Lower leg skin (tissue), 4 donors: ENCODE measurements around the gene CABP4. TPM values are rescaled to one million over a fixed set of nuclear protein-coding genes. Genes with fewer than 3 reads are reported as not detected.

Experiments
- DNase-seq, 2 donors: peaks; one replicate each; pipeline ENCODE4 v3.0.0-alpha.2; 2019; ENCODE audit warnings: low spot score in 2 of 2
- H3K4me3 ChIP-seq: fragments of 200-600 bp; sonication (generic); 2 replicates; pipeline ENCODE4 v1.5.1; 2017; ENCODE audit warnings: mild to moderate bottlenecking, low read depth; ENCODE audit not compliant: poor library complexity, severe bottlenecking
- POLR2A ChIP-seq, 2 donors: fragments of 450-650 bp; IDR thresholded peaks; one replicate each; pipeline ENCODE4 v1.6.1; 2016 to 2017; ENCODE audit warnings: antibody characterized with exemption in 2 of 2, mild to moderate bottlenecking in 1 of 2, moderate library complexity in 1 of 2
- WGBS, 2 donors: methylation state at CpG; one replicate each; pipeline ENCODE4 v1.1.5; 2018; 5-methylcytosine and 5-hydroxymethylcytosine counted together
- intact Hi-C: fragments of 100-400 bp; cut with DNase I; formaldehyde crosslinking; loops from one replicate; pipeline ENCODE4 v1.15.0; 2023; ENCODE audit warnings: low total_unique reads
- total RNA-seq, 4 donors: library from RNA; depleted of rRNA; stranded (reverse); fragments of >200 nt; gene quantifications; one replicate each; pipeline ENCODE4 v1.1.0, GENCODE V29; 2016
- TF ChIP-seq, protein P1 (sequence below), 3 donors: fragments of 450-650 bp; IDR thresholded peaks; one replicate each; pipeline ENCODE4 v1.5.1; 2016; ENCODE audit warnings: antibody characterized with exemption in 3 of 3, mild to moderate bottlenecking in 3 of 3, moderate library complexity in 2 of 3

Gene CABP4
- total RNA-seq, 4 donors from 2014 or later: 0.11 to 0.25 TPM; not detected in 2

DNA sequence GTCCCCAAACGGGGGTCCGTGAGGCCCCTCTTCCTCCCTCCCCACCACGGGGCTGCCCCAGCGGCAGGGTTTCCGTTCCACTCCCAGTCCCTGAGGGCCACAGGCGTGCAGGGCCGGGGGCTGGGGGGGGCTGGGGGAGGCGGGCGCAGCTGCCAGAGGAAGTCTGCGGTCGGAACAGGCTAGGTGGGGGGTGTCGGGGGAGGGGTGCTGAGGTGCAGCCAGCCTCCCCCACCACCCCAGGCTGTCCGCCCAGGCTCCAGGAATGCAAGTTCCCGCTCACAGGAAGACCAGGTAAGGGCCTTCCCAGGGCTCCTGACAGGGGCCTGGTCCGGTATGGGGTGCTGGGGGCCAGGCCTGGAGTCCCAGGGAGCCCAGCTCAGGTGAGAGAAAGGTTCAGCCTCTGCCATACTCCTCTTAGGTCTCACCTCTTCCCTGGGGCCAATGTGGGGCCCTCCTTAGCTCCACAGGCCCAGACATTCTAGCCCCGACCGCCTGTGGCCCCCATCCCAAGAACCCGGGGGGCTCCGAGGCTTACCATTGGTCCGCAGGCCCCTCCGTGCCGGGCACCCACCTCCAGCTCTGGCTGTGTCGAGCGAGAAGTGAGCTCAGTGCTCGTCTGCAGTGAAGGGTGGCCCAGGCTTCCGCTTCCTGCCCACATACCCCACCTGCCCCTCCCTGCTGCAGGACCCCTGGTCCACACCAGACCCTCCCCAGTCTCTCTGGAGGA is 17.9 kb upstream of the CABP4 start, which contains the start of gene PTPRCAP:
Gene PTPRCAP (minus strand): TSS at position 601 of the 727 bp plus-strand sequence. CDS start 63 bp downstream, at position 538.
- WGBS, 2 donors: 61 to 67% methylated on average over 16 to 21 of the region's 26 CpGs
- intact Hi-C loops: no loop called here

DNA sequence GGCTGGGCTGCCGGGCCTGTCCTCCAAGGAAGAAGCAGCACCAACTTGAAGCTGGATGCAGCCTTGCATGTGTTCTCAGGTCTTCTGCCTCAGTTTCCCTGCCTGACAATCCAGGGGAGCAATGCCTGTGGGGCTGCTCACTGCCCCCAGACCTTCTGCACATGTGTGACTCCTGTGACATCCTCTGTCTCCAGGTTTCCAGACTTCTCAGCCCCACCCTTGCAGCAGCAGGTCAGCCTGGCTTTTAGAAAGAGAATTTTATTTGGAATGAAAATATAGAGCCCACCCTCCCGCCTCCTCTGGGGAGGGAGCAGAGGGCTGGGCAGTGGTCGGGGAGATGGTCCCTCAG is 17.4 kb upstream of the CABP4 start:
- 65 to 67% methylated on average over 3 of the region's 3 CpGs for WGBS, 2 donors
- intact Hi-C loops: no loop called here
- H3K4me3 ChIP-seq: no peak overlapping the region
- DNase-seq: no peak
- TF ChIP-seq, protein P1, sequence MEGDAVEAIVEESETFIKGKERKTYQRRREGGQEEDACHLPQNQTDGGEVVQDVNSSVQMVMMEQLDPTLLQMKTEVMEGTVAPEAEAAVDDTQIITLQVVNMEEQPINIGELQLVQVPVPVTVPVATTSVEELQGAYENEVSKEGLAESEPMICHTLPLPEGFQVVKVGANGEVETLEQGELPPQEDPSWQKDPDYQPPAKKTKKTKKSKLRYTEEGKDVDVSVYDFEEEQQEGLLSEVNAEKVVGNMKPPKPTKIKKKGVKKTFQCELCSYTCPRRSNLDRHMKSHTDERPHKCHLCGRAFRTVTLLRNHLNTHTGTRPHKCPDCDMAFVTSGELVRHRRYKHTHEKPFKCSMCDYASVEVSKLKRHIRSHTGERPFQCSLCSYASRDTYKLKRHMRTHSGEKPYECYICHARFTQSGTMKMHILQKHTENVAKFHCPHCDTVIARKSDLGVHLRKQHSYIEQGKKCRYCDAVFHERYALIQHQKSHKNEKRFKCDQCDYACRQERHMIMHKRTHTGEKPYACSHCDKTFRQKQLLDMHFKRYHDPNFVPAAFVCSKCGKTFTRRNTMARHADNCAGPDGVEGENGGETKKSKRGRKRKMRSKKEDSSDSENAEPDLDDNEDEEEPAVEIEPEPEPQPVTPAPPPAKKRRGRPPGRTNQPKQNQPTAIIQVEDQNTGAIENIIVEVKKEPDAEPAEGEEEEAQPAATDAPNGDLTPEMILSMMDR (IDR thresholded peaks at IDR 0.05): no peak
- TF ChIP-seq POLR2A (IDR thresholded peaks at IDR 0.05): no peak

More for the DNA sequence above, 17.9 kb upstream of the CABP4 start, which contains the start of gene PTPRCAP:
- peak in 1 of 2 donors; percentile 89 for DNase-seq
- no peak for TF ChIP-seq POLR2A (IDR thresholded peaks at IDR 0.05)
- TF ChIP-seq, protein P1 (IDR thresholded peaks at IDR 0.05): no peak
- no peak within 1 kb of the TSS for H3K4me3 ChIP-seq

DNA sequence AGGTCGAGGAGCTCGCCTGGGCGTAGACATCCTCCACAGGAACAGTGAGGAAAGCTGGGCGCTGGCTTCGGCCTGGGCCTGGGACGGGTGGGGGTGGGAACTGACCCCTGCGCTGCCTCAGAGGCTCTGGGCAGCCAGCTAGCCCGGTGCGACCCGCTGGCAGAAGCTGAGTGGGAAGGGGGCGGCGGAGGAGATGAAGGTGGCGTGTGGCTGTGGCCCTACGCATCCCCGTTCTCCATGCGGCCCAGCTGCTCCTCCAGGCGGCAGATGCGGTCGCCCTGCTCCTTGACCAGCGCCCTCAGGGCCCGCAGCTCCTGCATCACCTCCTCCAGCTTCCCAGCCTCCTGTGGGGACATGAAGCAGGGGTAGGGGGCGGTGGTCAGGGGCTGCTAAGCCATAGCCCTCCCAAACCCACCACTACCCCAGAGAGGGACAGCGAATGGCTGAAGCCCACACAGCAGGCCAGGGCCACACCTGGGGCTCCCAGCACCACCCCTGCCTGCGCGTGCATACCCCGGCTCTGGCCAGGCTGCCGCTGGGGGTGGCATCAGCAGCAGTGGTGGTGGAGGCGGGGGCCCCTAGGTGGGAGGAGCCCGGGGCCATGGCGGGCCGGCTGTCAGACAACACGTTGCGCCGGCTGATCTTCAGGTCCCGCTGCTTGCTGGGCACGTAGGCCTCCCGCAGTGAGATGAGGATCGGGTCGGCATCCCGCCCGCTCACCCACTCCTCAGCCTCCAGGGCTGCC is 16.8 kb upstream of the CABP4 start:
- intact Hi-C loops: no loop called here
- no peak overlapping the region for H3K4me3 ChIP-seq
- no peak for TF ChIP-seq POLR2A (IDR thresholded peaks at IDR 0.05)
- TF ChIP-seq, protein P1 (IDR thresholded peaks at IDR 0.05): no peak
- DNase-seq: peak in 1 of 2 donors; percentile 87
- WGBS, 2 donors: 76 to 85% methylated on average over 29 to 32 of the region's 41 CpGs

DNA sequence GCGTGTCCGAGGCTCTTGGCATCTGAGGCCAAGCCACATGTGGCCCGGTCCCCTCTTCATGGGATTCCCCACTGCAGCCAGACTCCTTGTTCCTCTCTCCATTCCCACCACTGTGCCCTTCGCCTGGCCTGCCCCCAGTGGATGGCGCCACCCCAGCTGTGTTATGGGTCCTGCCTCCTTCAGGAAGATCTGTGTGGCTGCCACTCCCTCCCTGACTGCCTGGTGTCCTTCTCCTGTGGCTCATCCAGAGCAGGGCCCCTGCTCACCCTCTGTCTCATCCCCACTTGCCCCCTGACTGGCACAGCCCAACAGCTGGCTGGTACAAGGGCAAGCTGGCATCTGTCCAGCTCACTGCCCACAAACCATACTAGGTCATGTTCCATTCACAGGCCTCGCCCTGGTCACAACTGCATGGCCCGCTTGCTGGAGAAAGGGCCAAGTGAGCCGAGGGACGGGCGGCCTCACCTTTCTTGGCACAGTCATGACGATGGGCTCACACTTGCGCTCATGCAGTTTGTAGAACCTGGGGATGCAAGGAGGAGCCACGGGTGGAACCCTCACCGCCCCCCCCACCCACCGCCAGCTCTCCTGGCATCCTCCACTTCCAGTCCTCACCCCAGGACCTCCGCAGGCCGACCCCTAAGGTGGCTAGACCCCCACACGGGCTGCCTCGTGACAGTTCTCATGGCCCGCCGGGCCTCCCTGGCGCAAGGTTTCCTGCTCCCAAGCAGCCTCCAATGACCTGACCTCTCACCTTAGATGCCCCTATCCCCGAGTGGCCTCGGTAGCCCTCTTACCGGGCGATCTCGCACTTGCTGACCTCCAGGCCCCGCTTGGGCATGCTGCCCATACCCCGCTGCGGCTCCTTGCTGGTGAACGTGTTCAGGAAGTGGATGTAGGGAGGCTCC is 15.6 kb upstream of the CABP4 start:
- no peak overlapping the region for H3K4me3 ChIP-seq
- no peak for DNase-seq
- WGBS, 2 donors: 62 to 70% methylated on average over 31 of the region's 31 CpGs
- intact Hi-C loops: no loop called here
- TF ChIP-seq POLR2A (IDR thresholded peaks at IDR 0.05): no peak
- TF ChIP-seq, protein P1 (IDR thresholded peaks at IDR 0.05): no peak

DNA sequence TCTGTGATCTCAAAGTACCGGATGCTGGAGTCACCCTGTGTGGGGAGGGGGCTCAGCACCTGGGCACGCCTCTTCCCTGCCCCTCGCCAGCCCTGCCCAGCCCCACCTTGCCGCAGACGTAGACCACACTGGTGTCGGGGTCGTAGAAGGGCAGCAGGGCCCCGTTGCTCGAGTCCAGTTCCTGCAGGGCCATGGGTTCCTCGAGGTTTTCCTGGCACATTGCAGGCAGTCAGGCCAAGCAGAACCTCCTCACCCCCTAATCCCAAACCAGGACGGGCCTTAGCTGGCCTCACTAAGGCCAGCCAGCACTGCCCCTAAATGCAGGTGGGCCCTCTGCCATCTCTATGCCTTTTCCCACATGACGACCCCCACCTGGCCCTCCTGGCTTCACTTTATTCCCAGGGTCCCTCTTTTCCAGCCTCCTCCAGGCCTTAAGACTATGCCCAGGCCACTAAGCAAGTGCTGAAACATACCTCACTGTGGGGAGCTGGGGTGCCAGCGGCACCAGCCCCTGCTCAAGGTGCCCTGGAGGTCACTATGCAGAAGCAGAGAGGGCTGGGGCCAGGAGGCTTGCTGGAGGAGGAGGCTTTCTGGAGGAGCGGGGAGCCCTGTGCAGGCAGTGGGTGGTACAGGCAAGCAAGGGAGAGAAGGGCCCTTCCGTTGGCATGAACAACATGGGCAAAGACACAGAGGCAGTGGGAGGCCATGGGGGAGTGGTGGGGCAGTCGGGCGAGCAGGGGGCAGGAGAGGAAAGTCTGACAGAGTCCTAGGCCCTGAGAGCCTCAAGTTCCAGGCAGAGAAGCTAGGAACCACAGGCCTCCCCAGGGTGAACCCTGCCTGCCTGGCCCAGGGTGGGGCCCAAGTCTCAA is 14.7 kb upstream of the CABP4 start:
- no peak overlapping the region for H3K4me3 ChIP-seq
- intact Hi-C loops: no loop called here
- no peak for DNase-seq
- TF ChIP-seq, protein P1 (IDR thresholded peaks at IDR 0.05): no peak
- TF ChIP-seq POLR2A (IDR thresholded peaks at IDR 0.05): no peak
- 67 to 72% methylated on average over 9 to 17 of the region's 17 CpGs for WGBS, 2 donors
